ENCODE data around the gene TPGS2.
"Not testable (repeated sequence)": the region's sequence is repeated elsewhere in the genome, so short reads cannot be mapped to it uniquely, and the experiment has no call there.

The TPGS2 gene

GRCh38 chr18:36772241-36772723, 56.5 kb downstream of the TPGS2 start:
- peak; percentile 63 for DNase-seq (ENCODE audit: low read depth)

DNA sequence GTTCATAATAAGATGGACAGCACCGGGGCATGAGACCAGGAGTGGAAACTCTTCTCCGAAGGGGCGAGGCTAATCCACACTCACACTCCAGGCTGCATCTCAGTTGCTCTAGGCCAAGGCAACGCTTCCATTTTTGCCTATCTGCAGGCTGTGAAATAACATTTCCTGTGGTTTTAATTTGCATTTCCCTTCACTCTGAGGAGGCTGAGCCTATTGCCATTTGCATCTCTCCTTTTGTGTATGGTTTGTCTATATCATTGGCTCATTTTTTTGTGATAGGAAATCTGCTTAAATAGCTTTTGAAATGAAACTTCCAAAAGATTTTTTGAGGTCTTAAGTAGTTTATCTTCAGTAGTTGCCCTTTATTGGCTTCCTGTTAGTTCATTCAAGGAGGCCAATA, 57.6 kb downstream of the TPGS2 start:
- no peak for DNase-seq (ENCODE audit: low read depth)

DNA sequence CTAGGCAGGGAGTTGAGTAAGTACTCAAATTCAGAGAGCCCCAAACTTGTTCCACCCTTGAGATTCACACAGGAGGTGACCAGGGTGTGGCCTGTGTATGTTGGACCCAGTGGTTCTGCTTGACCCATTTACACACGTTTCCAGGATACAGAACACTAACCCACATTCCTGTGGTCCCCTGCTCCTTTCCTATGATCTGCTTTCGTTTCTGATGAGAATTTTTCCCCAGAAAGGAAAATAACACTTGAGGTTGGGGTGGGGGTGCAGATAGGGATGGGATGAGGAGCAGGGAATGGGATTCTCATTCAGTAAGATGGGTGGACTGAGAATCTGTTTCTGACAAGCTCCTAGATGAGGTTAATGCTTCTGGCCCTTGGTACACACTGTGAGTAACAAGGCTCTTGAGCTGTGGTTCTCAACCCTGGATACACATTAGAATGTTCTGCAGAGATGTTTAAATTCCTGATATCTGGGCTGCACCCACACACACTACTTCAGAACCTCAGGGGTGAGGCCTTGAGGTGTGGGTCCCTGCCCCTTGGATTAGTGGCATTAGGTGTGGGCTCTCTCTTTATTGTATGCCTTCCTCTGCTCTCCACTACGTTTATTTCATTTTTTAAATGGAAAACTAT, 58.4 kb downstream of the TPGS2 start:
- DNase-seq (ENCODE audit: low read depth), result no peak

GRCh38 chr18:36769611-36770314, 59.0 kb downstream of the TPGS2 start:
- no peak for DNase-seq (ENCODE audit: low read depth)

GRCh38 chr18:36769172-36769571, 59.6 kb downstream of the TPGS2 start:
- DNase-seq (ENCODE audit: low read depth), result no peak

- DNase-seq (ENCODE audit: low read depth), result no peak
These were observed 62.0 kb downstream of the TPGS2 start for GRCh38 chr18:36766836-36767235.

- not testable (repeated sequence) for DNase-seq (ENCODE audit: low read depth)
These were observed 65.8 kb downstream of the TPGS2 start for GRCh38 chr18:36762965-36763364.

GRCh38 chr18:36762074-36762473, 66.7 kb downstream of the TPGS2 start:
- DNase-seq (ENCODE audit: low read depth), result no peak

DNA sequence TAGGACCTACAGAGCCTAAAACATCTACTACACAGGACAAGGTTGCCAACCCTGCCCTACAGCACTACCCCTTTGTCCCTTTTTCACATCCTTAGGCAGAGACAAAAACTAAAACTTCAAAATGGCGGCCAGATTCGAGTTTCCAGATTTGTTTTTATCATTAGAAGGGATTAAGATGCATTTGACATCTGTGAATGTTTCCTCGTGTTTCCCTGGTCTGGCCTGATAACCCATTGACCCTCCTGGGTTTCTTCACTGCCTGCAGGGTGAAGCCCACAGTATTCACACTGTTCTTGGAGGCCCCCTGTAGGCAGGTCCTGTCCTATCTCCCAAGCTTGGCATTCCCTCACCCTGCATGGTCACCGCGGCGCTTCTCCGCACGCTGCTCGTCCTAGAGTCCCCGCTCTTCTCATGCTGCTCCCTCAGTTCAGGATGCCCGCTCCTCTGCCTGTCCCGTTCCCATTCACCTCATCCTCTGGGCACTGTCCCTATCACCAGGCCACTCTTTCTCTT, 67.6 kb downstream of the TPGS2 start:
- DNase-seq (ENCODE audit: low read depth), result no peak

- no peak for DNase-seq (ENCODE audit: low read depth)
These were observed 68.2 kb downstream of the TPGS2 start for GRCh38 chr18:36760598-36760997.

DNA sequence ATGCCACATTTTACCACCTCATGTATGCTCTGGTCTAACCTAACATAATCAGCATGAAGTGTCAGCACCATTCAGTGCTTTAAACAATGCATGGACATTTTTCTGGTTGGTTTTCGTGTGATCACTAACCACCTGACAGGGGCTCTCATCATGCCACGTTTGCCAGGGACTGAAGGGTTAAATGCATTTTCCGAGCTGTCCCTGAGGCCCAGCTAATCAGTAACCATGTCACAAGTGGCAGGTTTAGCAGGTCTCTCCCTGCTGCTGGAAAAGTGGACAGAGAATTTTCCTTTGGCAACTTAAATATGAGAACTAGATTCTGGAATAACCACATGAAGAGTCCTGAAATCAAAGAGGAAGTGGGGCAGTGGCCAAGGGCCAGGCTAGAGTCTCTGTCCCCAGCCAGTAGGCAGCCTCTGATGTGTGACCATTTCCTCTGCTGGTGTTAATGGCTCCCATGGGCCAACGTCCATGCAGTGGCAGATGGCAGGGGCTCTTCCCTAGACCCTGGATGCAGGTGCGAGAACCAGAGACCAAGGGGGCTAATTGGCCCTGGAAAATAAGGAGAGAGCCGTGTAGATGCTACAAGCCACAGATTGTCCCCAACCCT, 69.5 kb downstream of the TPGS2 start:
- DNase-seq (ENCODE audit: low read depth), result no peak

- DNase-seq (ENCODE audit: low read depth), result no peak
These were observed 70.2 kb downstream of the TPGS2 start for GRCh38 chr18:36758623-36759022.

DNA sequence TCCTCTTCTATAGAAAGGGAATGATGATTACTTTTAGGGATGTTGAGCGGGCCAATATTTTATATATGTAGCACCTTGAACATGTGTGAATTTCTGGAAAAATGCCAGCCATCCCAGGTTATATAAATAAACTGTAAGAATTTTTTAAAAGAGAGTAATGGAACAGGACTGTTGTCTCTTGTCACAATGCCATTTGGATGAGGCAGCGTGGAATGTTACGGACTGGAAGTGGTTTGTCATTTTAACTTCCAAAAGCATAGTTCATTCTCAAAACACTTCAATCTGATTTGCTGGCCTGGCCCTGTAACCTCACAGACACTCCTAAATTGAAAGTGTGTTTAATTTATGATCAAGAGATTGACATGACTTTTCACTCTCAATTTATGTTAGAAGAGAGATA, 70.8 kb downstream of the TPGS2 start:
- no peak for DNase-seq (ENCODE audit: low read depth)

- DNase-seq (ENCODE audit: low read depth), result peak; percentile 60
These were observed 71.7 kb downstream of the TPGS2 start for GRCh38 chr18:36757081-36757480.

DNA sequence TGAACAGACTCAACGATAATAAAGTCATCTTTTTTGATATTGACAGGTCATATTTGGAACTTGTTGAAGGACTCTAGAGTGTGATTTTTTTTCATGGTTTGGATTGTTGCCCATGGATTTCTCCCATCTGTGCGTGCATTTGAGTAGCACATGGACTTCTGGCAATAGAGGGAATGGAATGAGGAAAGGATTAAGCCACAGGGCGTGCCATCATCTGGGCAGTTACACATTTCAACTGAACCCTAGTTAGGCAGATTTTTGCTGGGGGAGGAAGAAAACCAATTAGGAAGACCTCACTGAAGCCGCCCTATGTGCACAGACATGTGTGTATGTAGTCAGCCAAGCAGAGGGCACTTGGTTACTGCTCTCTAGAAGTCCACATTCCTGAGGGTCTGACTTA, 72.6 kb downstream of the TPGS2 start:
- DNase-seq (ENCODE audit: low read depth), result peak; percentile 50

DNA sequence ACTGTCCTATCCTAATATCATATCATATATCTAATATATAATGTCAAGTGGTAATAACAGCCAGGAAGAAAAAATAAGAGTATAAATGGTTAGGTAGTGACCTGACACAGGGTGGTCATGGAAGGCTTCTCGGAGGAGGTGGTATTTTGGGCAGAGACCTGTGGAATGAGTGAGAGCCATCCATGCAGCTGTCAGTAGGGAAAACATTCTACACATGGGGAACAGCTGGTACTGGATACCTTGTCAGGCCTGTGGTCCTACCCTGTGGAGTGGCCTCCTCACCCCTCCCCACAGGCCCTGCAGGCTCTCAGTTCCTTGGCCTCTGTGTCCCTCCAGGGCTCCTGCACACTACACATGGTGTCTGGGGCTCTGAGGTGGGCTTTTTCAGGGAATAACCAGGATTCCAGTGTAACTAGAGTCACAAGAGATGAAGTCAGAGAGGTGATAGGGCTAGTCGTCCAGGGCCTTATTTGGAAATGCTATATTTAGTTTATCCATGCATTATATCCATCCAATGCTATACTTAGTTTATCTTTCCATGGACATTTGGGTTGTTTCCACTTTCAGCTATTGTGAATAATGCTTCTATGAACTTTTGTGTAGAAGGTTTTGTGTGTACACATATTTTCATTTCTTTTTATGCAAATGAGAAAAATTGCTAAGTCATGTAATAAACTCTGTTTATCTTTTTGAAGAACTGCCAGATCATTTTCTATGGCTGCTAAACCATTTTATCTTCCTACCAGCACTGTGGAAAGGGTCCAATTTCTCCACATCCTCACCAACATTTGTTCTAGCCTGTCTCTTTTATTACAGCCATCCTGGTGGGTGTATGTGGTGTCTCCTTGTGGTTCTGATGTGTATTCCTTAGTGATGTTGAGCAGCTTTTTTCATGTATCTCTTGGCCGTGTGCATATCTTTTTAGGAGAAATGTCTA, 75.6 kb downstream of the TPGS2 start:
- DNase-seq (ENCODE audit: low read depth), result no peak

GRCh38 chr18:36745219-36745975, 83.4 kb downstream of the TPGS2 start:
- DNase-seq (ENCODE audit: low read depth), result no peak

GRCh38 chr18:36744261-36744876, 84.4 kb downstream of the TPGS2 start:
- DNase-seq (ENCODE audit: low read depth), result no peak
